GM21737 (cell line): ENCODE measurements around the gene DPYD.

Experiments
- ATAC-seq: cut with Tn5 transposase; IDR thresholded peaks from one replicate; pipeline ENCODE4 v1.9.1; 2021; ENCODE audit warnings: mild to moderate bottlenecking, moderate library complexity; ENCODE audit not compliant: unreplicated experiment

Gene DPYD

GRCh38 chr1:97920832-97921571 is at the start of gene DPYD:
TSS of gene DPYD (minus strand) at chr1:97921034. CDS start at chr1:97920922, 112 bp downstream.
- peak; percentile 92 for ATAC-seq

DNA sequence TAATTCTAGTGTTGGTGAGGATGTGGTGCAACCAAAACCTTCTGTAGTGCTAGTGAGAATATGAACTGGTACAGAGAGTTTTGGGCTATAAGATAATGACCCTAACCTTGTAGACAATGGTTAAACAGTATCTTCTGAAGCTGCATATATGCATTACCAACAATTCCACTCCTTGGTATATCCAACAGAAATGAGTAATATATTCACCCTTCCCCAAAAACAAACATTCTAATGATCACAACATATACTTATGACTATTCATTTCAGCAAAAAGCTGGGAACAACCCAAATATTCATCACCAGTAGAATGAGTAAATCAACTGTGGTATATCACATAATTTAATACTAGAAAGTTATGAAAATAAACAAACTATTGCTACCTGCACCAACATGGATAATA is 39.6 kb upstream of the DPYD start:
- no peak for ATAC-seq

DNA sequence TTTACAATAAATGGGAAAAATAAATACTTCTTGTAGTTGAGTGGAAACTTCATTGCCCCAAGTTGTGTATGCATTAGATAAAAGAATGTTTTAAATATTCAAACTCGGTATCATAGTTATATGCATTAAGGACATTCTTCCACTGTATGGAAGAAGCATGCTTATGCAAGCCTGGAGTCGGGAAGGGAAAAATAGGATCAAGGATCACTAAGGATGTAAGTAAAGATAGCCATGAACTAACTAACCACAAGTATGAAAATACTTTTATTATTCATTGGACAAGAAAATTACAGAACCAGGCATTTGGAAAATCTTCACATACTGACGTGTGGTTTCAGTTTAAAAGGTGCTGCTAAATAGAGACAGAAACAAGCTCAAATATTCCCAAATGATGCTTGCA is 26.9 kb upstream of the DPYD start:
- no peak for ATAC-seq

DNA sequence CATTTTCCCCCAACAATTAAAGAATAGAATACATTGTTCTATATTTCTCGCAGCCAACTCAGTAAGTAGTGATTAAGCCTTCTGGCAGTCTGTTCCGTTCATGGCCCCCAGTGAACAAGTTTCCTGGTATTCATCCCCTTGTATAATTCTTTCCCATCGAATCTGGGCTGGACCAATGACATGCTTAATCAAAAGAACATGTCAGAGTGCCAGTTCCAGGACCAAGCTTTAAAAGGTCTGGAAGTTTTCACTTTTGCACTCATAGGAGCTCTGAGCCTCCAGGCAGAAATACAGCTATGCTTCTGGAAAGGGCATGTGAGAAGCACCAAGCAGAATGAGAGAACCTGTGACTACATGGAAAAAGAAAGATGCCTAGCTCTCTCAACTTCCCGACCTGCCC is 22.5 kb upstream of the DPYD start:
- no peak for ATAC-seq

GRCh38 chr1:97942161-97943123 is 21.6 kb upstream of the DPYD start:
- ATAC-seq: no peak

GRCh38 chr1:97938285-97938642 is 17.4 kb upstream of the DPYD start:
- ATAC-seq: no peak

DNA sequence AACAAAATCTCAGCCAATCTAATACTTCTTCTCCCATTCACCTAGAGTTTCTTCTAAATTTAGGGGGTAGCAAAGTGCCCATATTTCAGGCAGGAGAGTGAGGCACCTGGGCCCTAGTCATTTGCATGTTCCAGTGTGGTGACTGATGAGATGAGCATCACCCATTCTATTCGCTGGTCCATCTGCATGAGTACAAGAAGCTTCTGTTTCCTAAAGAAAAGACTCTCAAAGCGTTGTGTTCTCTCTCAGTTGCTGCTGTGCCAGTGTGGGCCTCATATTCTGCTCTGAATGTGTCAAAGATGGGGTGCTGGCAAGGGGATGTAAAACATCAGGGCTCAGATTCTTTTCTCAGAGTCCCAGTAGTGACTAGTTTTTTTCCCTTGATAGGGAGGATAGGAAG is 16.1 kb upstream of the DPYD start:
- ATAC-seq: no peak

GRCh38 chr1:97934491-97934890 is 13.7 kb upstream of the DPYD start:
- ATAC-seq: no peak

GRCh38 chr1:97929874-97930851 is 9.3 kb upstream of the DPYD start:
- ATAC-seq: no peak

DNA sequence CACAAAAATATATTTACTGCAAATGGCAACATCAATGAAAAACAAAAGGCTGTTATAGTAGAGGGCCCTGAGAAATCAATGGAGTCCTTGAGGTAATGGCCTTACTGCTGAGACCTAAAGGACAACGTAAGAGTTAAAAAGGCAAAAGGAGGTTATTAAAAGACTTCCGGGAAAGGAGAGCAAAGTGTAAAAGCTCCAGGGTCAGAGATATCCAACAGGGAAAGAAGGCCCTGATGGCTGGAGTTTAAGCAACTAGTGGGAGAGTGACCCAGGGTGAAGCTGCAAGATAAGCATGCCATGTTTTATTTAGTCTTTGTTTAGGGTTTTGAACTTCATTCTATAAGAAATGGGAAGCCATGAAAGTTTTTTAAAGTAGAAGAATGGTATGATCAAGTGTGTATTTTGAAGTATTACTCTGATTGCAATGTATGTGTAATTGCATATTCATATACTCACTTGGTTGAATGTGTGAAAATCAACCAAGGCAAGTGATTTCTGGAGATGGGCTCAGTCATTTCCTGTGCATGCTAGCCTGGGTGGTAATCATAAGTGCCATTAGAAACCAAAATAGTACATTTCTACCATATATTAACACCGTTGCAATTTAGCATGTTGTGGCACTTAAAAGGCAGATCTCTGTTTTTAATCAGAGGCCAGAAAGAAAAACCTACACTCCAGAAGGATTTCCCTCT is 5.3 kb upstream of the DPYD start:
- ATAC-seq: no peak

DNA sequence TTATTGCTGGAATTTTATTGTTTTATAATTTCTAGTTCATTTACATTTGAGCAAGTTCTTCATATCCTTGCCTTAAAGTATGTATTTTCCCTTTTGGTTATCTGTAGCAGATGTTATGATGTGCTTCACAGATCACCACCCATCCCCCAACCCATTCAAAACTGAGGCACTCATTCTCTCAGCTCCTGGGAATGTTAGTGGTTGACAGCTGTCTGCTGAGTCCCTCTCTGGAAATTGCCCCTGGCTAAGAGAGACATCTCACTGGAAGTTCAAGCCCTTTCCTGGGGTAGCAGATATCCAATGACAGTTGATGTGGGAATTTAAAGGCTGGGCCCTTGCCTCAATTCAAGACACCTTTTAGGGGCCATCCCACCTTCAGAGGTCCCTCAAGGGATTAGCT is 4.3 kb upstream of the DPYD start:
- no peak for ATAC-seq

DNA sequence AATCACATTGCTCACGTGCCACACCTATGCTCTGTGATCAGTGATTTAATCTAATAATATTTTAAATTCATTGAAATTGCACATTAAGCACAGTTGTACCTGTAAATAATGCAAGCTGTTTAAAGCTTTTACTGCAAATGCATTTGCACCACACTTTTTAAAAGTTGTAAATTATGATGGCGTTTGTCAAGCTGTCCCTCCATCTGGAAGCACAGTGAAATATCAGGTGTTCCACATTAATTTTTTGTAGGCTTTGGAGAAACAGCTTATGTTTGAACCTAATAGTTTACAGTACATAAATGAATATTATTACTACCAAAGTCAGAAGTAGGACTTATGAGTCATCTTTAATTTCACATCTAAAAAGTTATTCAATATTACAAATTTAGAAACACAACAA is 3.0 kb upstream of the DPYD start:
- no peak for ATAC-seq

GRCh38 chr1:97920276-97920831 is 480 bp downstream of the DPYD start:
- ATAC-seq: peak; percentile 24

DNA sequence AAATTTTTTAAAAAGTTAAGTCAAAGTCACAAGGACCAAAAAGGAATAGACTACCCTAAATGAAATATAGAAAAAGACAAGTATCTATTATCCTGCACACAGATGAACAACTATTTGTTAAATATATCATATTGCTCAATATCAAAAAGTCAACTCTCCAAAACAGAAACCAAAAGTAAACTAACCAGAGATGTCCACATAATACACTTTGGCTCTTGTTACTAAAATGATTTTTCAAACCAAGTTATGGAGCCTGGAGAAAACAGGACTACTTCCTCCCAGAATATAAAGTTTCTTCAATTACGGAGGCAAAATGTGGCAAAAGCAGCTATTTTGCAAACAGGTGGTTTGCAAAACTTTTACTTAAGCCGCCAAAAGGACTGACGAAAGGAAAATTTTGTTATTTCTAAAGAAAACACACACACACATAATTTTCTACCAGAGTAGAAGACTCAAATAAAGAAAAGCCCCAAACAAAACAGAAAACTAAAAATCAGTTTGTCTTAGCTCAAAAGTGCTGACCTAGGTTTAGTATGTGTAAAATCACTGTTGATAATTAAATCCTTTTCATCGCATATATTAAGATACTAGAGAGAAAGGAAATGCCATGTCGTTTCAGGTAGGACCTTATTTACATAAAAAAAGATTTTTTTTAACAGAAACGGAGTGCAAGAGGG is 1.1 kb downstream of the DPYD start:
- ATAC-seq: no peak

DNA sequence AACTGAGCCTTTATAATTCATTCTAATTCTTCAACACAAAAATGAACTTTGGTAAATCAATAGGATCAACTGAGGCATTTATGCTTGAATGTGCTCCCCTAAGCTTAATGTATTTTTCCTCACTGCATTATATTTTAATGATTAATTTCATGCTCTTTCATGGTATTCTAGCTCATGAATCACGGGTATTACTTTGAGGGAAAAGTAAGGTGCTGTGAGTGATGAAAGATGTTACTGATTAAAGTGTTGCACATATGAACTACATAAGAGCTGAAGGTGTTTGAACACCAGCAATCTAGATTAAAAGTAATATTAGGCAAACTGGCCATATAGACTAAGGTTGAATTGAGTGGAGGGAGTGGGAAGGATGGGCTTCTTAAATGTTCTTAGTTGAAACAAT is 1.9 kb downstream of the DPYD start:
- no peak for ATAC-seq

- no peak for ATAC-seq
Measured at GRCh38 chr1:97913506-97914139, 7.2 kb downstream of the DPYD start.

DNA sequence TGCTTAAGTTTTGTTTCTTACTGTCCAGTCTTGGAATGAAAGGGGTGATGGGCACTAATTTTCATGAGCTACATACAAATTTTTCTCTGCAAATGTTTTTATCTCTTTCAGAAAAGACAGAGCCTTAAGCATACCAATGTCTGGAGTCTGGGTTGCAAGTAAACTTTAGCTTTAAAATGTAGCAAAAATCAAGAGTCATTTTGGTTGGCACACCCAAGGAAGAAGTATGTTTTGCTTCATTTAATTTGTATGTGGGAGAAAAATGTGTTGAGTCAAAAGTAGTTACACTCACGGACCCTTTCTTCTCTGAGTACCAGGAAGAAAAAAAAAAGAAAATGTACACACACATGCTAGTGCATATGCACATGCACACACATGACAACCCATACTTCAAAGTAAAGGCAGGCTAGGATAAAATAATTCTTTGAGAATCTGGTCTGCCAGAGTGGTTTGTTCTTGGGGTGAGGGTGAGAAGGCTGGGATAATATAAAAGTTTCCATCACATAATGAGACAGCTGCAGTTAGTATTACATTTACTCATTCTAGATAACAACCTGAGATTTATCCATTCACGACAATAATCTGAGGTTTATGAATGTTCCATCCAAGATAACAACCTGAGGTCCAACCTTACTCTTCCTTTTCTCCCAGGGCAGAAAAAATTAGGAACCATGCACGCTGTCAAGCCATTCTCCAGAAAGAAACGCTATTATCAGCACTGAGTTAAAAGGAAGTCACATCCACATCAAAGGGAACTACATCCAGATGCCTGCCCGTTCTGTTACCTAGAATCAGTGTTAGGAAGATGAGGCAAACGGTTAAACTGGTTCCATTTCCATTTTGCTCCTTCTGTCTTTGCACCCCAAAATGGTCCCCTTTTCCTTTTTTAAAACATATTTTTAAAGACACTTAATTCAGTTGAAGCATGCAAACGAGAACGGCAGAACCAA is 9.3 kb downstream of the DPYD start:
- ATAC-seq: no peak

DNA sequence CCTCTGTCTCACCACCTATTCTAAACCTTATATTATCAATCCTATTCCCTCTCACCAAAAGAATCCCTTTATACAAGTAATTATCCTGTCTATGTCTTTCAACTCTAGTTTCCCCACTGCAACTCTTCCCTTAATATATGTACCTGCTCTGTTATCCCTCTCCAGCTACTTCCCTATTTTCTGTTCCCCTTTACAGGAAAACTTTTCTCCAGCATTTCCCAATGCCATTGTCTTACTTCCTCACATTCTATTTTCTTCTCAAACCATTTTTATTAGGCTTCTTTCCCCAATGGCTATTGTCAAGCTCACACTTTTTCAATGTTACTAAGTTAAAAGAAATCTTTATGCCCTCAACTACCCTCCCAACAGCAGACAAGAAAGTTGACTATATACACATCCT is 11.6 kb downstream of the DPYD start:
- no peak for ATAC-seq
